T-cell (primary cell): ENCODE results near the gene DAPK2. TPM values are rescaled to one million over a fixed set of nuclear protein-coding genes. Genes with fewer than 3 reads are reported as not detected.
A peak's percentile ranks its signal among the peaks of the same experiment; 100 is the strongest.

ENCODE experiments used
- ATAC-seq, 4 experiments: fragments of 200-7000 bp in 3 of 4; fragments of 150-1000 bp in 1 of 4; cut with Tn5 transposase; replicated peaks in 1 of 4; 1 replicate in 3 of 4; 2 replicates in 1 of 4; pipeline ENCODE4 v1.10.0; 2021; ENCODE audit warnings: moderate library complexity in 3 of 4, mild to moderate bottlenecking in 2 of 4, moderate number of reproducible peaks in 1 of 4
- CTCF ChIA-PET, 2 donors: fragments of 300-600 bp; sonication (Branson Sonifier 250); formaldehyde crosslinking; loops; one replicate each; lab custom pipeline; 2022; ENCODE audit warnings: antibody characterized with exemption in 2 of 2; lab: Charles Lee
- POLR2A ChIA-PET, 2 donors: fragments of 300-600 bp; sonication (Branson Sonifier 250); formaldehyde crosslinking; loops; one replicate each; lab custom pipeline; 2022; ENCODE audit warnings: antibody characterized with exemption in 2 of 2; lab: Charles Lee
- DNase-seq, 35 experiments: peaks; one replicate each; pipeline versions ENCODE4 v3.0.0 to v3.0.0-alpha.2; 2013 to 2023
- H3K27ac ChIP-seq: one replicate; pipeline ENCODE4 v1.5.1; 2013; ENCODE audit warnings: low read length
- H3K27me3 ChIP-seq, 2 experiments: replicated peaks in 1 of 2; 1 replicate in 1 of 2; 2 replicates in 1 of 2; pipeline versions ENCODE4 v1.6.1 to v1.7.0; 2013; ENCODE audit warnings: low read length in 1 of 2, mixed read lengths in 1 of 2; ENCODE audit not compliant: control insufficient read depth in 2 of 2, insufficient read depth in 2 of 2; ENCODE audit errors: extremely low read depth in 1 of 2
- H3K36me3 ChIP-seq, 2 donors: 1 replicate in 1 of 2; 2 replicates in 1 of 2; pipeline versions ENCODE4 v1.6.1 to v1.7.0; 2013; ENCODE audit warnings: low read length in 1 of 2; ENCODE audit not compliant: control insufficient read depth in 2 of 2, insufficient read depth in 1 of 2; ENCODE audit errors: extremely low read depth in 1 of 2
- H3K4me1 ChIP-seq, 2 experiments: 1 replicate in 1 of 2; 2 replicates in 1 of 2; pipeline versions ENCODE4 v1.6.1 to v1.7.0; 2013; ENCODE audit warnings: low read length in 2 of 2, mixed read lengths in 1 of 2; ENCODE audit not compliant: insufficient read depth in 2 of 2, control insufficient read depth in 1 of 2; ENCODE audit errors: extremely low read depth in 1 of 2
- H3K4me3 ChIP-seq, 2 donors: 1 replicate in 1 of 2; 2 replicates in 1 of 2; pipeline versions ENCODE4 v1.5.1 to v1.7.0; 2013; ENCODE audit warnings: mild to moderate bottlenecking in 2 of 2, low read length in 1 of 2, moderate library complexity in 1 of 2; ENCODE audit not compliant: control insufficient read depth in 1 of 2; ENCODE audit errors: extremely low read depth in 1 of 2
- H3K9me3 ChIP-seq: 2 replicates; pipeline ENCODE4 v1.7.0; 2013
- H3K27ac Mint-ChIP-seq, 2 donors: one replicate each; pipeline ENCODE4 v1.8.0; 2020 to 2021; ENCODE audit warnings: mild to moderate bottlenecking in 2 of 2, mixed read lengths in 2 of 2
- H3K27me3 Mint-ChIP-seq, 2 donors: one replicate each; pipeline ENCODE4 v1.8.0; 2021 to 2022; ENCODE audit warnings: mixed read lengths in 2 of 2
- H3K36me3 Mint-ChIP-seq: one replicate; pipeline ENCODE4 v1.8.0; 2021; ENCODE audit warnings: mixed read lengths
- H3K4me1 Mint-ChIP-seq, 3 donors: one replicate each; pipeline ENCODE4 v1.8.0; 2020 to 2022; ENCODE audit warnings: mixed read lengths in 3 of 3, mild to moderate bottlenecking in 1 of 3
- H3K4me3 Mint-ChIP-seq, 3 donors: one replicate each; pipeline ENCODE4 v1.8.0; 2020 to 2022; ENCODE audit warnings: mild to moderate bottlenecking in 3 of 3, mixed read lengths in 3 of 3, moderate library complexity in 3 of 3
- H3K9me3 Mint-ChIP-seq, 3 donors: one replicate each; pipeline ENCODE4 v1.8.0; 2020 to 2022; ENCODE audit warnings: mixed read lengths in 3 of 3
- WGBS: methylation state at CpG from one replicate; pipeline ENCODE4 v1.1.5; 2013; ENCODE audit warnings: missing lambda C conversion rate; ENCODE audit not compliant: insufficient coverage; 5-methylcytosine and 5-hydroxymethylcytosine counted together
- total RNA-seq, 35 experiments: library from RNA in 6 of 35; stranded (reverse) in 6 of 35; fragments of 120-200 nt in 1 of 35; gene quantifications; one replicate each; pipeline versions ENCODE4 v1.2.1 to v1.2.4 and lab custom pipeline; 2013 to 2026

DAPK2 gene
- total RNA-seq, 5 donors from 2014 or later (not counting 1 experiment from before 2014, with no cell fraction given) = 0.78 to 23.5 (median 6.1) TPM

DNA sequence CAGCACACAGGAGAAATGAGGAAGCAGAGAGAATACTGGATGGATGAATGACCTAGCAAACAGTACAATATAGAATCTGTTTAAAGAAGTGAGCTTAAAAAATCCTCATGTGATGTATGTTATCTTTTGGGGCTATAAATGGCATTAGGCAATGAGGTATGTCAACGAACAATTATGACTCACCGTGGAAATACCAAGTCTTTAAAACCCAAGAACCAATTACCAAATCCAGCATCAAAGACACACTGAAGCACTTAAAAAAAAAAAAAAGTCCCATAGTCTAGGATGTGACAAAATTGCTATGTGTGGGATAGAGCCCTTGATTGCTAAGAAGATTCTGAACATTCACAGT is 176.3 kb downstream of the DAPK2 start:
- WGBS = no CpG with 5 or more reads among the region's 2 CpGs
- ChIA-PET POLR2A (interaction anchor here (0.5 to 1.5 kb wide), 3 partner anchors 10 to 31 kb away, joined by 3 to 5 read pairs (median 4); no protein-coding TSS in a partner anchor), CTCF (no interaction called here)
- Mint-ChIP-seq H3K27me3 (no peaks in the 10 kb centered on the region), H3K9me3 (peaks cover 2 to 6% (median 4%) of the 10 kb centered on the region in 3 donors), H3K27ac (peak overlapping the region in 1 of 2 donors; percentile 62), H3K36me3 (no peaks in the 10 kb centered on the region), H3K4me3 (no peak overlapping the region), H3K4me1 (peaks cover 12 to 18% (median 15%) of the 10 kb centered on the region in 3 donors)
- H3K4me3 ChIP-seq = no peak overlapping the region
- no peaks in the 10 kb centered on the region for H3K27me3 ChIP-seq
- no peaks in the 10 kb centered on the region for H3K9me3 ChIP-seq
- ATAC-seq = peak; percentile 43 to 59 (median 55)
- H3K36me3 ChIP-seq = no peaks in the 10 kb centered on the region
- peaks cover 3 to 4% of the 10 kb centered on the region in 2 experiments for H3K4me1 ChIP-seq
- DNase-seq = peak in 1 of 35 experiments; percentile 34
- H3K27ac ChIP-seq = no peak overlapping the region

DNA sequence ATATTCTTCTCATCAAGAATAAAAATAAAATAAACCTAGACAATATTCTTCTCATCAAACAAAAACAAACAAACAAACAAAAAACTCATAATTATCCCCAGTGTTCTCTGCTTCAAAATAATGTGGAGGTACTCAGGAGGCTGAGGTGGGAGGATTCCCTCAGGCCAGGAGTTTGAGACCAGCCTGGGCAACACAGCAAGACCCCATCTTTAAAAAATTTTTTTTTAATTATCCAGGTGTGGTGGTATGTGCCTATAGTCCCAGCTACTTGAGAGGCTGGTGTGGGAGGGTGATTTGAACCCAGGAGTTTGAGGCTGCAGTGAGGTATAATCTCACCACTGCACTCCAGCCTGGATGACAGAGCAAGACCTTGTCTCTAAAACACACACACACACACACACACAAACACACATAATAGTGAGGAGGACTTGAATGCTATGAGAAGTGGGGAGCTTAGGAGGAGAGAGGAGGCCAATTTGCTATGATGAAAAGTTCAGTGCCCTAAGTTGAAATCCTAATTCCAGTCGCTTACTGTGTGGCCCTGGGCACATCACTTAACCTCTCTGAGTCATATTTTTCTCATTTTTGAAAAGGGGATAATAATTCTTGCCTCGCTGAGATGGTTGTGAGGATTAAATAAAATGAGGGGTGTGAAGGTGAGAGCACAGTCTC is 176.8 kb downstream of the DAPK2 start:
- ATAC-seq (no peak), DNase-seq (no peak)
- peaks cover 2 to 6% (median 4%) of the 10 kb centered on the region in 3 donors for H3K9me3 Mint-ChIP-seq
- Histone ChIP-seq H3K4me1 (peaks cover 3 to 4% of the 10 kb centered on the region in 2 experiments), H3K36me3 (no peaks in the 10 kb centered on the region), H3K27ac (no peak overlapping the region), H3K9me3 (no peaks in the 10 kb centered on the region), H3K27me3 (no peaks in the 10 kb centered on the region), H3K4me3 (no peak overlapping the region)
- WGBS = no CpG with 5 or more reads among the region's 2 CpGs
- POLR2A ChIA-PET = interaction anchor here (0.5 to 1.5 kb wide), 5 partner anchors 11 to 286 kb away, joined by 3 to 5 read pairs (median 3); no protein-coding TSS in a partner anchor
- H3K4me1 Mint-ChIP-seq = peaks cover 12 to 18% (median 15%) of the 10 kb centered on the region in 3 donors
- no peak overlapping the region for H3K4me3 Mint-ChIP-seq
- CTCF ChIA-PET = no interaction called here
- no peaks in the 10 kb centered on the region for H3K36me3 Mint-ChIP-seq
- peak overlapping the region in 1 of 2 donors; percentile 62 for H3K27ac Mint-ChIP-seq
- H3K27me3 Mint-ChIP-seq = no peaks in the 10 kb centered on the region

DNA sequence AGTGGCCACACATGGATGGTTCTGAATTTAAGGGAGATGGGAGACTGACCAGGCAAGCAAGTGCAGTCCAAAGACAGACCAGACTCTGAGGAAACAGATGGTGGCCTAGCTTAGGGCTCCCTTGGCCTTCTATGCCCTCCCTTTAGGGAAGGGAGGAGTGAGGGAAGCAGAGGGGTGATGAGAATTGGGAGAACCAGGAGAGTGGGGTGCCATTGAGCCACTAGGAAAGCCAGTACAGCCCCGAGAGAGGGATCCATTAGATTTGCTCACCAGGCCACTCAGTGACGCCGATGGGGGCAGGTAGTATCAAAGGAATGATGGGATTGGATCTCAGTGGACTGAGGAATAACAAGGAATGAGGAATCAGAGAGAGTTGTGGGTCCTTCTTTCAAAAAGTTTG is 182.1 kb downstream of the DAPK2 start:
- Mint-ChIP-seq H3K27ac (no peak overlapping the region), H3K36me3 (no peaks in the 10 kb centered on the region), H3K4me1 (peaks cover 25 to 64% (median 42%) of the 10 kb centered on the region in 3 donors), H3K9me3 (no peaks in the 10 kb centered on the region), H3K4me3 (no peak overlapping the region), H3K27me3 (no peaks in the 10 kb centered on the region)
- Histone ChIP-seq H3K9me3 (no peaks in the 10 kb centered on the region), H3K27ac (no peak overlapping the region), H3K27me3 (no peaks in the 10 kb centered on the region), H3K4me1 (peaks cover 20 to 24% of the 10 kb centered on the region in 2 experiments), H3K4me3 (no peak overlapping the region), H3K36me3 (no peaks in the 10 kb centered on the region)
- no peak for ATAC-seq
- ChIA-PET POLR2A (no interaction called here), CTCF (no interaction called here)
- WGBS = 61% methylated on average over 3 of the region's 3 CpGs
- no peak for DNase-seq

DNA sequence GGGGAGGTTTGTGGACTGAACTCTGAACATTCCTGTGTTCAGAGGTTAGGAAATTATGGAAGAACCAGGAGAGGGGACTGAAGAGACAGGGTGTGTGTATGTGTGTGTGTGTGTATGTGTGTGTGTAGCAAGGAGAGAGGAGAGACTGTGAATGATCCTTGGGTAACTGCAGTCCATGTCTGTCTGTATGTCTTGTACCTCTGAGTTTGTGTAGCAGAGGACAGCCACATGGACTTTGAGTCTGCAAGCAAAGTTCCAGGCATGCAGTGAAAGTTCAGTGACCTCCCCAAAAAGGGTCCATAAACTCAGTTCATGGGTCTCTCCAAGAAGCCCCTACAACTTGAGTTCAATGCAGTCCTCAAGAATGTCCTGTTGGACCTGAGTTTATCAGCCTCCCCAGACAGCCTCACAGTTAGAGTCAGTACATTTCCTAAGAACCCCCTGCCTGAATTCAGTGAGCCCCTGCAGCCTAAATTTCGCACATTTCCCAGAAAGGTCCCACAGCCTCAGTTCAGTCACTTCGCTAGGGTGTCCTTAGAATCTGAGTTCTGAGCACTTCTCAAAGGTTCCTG is 184.3 kb downstream of the DAPK2 start:
- H3K4me1 ChIP-seq = peaks cover 33 to 34% of the 10 kb centered on the region in 2 experiments
- no peaks in the 10 kb centered on the region for H3K9me3 Mint-ChIP-seq
- H3K36me3 ChIP-seq = no peaks in the 10 kb centered on the region
- H3K4me3 ChIP-seq = no peak overlapping the region
- 86% methylated on average over 1 of the region's 2 CpGs for WGBS
- ChIA-PET POLR2A (interaction anchor here in 1 of 2 donors (0.7 kb wide), 1 partner anchor 147 kb away, joined by 6 read pairs; no protein-coding TSS in a partner anchor), CTCF (no interaction called here)
- H3K27ac Mint-ChIP-seq = peak overlapping the region; percentile 15 to 97
- H3K27me3 ChIP-seq = no peaks in the 10 kb centered on the region
- no peak overlapping the region for H3K4me3 Mint-ChIP-seq
- H3K27ac ChIP-seq = no peak overlapping the region
- ATAC-seq (no peak), DNase-seq (no peak)
- H3K4me1 Mint-ChIP-seq = peaks cover 46 to 75% (median 61%) of the 10 kb centered on the region in 3 donors
- H3K27me3 Mint-ChIP-seq = no peaks in the 10 kb centered on the region
- no peaks in the 10 kb centered on the region for H3K36me3 Mint-ChIP-seq
- no peaks in the 10 kb centered on the region for H3K9me3 ChIP-seq

- Histone ChIP-seq H3K4me1 (peaks cover 30 to 36% of the 10 kb centered on the region in 2 experiments), H3K27ac (peak overlapping the region; percentile 88), H3K4me3 (no peak overlapping the region), H3K9me3 (no peaks in the 10 kb centered on the region), H3K36me3 (no peaks in the 10 kb centered on the region), H3K27me3 (no peaks in the 10 kb centered on the region)
- no peaks in the 10 kb centered on the region for H3K9me3 Mint-ChIP-seq
- WGBS = 29% methylated on average over 4 of the region's 4 CpGs
- H3K27ac Mint-ChIP-seq = peak overlapping the region; percentile 97
- CTCF ChIA-PET = interaction anchor here in 1 of 2 donors (0.7 to 1.2 kb wide), 6 partner anchors 19 to 109 kb away, joined by 3 to 6 read pairs (median 4); no protein-coding TSS in a partner anchor
- no peaks in the 10 kb centered on the region for H3K27me3 Mint-ChIP-seq
- peaks cover 51 to 68% (median 66%) of the 10 kb centered on the region in 3 donors for H3K4me1 Mint-ChIP-seq
- H3K4me3 Mint-ChIP-seq = peak overlapping the region; percentile 22 to 66 (median 46)
- DNase-seq = no peak
- peak; percentile 16 to 46 (median 29) for ATAC-seq
- POLR2A ChIA-PET = interaction anchor here (0.6 to 1.5 kb wide), 4 partner anchors 18 to 1772 kb away, joined by 3 to 18 read pairs (median 7); partner anchors contain the start of gene HERC1 (in 1 of the 2)
- no peaks in the 10 kb centered on the region for H3K36me3 Mint-ChIP-seq
Observed at GRCh38 chr15:63860555-63860954, 185.7 kb downstream of the DAPK2 start.

DNA sequence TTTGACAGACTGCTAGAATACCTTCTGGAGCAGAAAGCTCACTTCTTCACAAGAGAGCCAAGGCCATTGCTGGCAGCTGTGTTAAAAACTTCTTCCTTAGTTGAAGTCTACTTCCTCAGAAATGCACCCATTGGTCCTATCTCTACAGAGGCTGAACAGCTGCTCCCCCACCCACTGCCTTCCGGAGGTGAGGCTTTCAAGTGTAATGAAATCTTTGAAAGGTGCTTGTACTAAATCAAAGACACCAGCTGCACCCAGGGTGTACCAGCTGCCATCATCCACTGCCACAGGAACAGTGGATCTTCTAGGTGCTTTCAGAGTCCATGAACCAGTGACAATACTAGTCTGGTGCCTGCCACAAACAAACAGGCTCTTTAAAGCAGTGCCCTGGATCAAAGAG is 186.1 kb downstream of the DAPK2 start:
- DNase-seq = peak; percentile 51 to 89 (median 72)
- H3K36me3 Mint-ChIP-seq = no peaks in the 10 kb centered on the region
- no peaks in the 10 kb centered on the region for H3K27me3 Mint-ChIP-seq
- peak overlapping the region; percentile 88 for H3K27ac ChIP-seq
- peak overlapping the region; percentile 22 to 66 (median 46) for H3K4me3 Mint-ChIP-seq
- peak overlapping the region in 1 of 2 donors; percentile 35 for H3K4me3 ChIP-seq
- CTCF ChIA-PET = interaction anchor here (0.6 to 1.2 kb wide), 12 partner anchors 17 to 511 kb away, joined by 3 to 6 read pairs (median 4); no protein-coding TSS in a partner anchor
- H3K4me1 Mint-ChIP-seq = peaks cover 55 to 70% (median 68%) of the 10 kb centered on the region in 3 donors
- POLR2A ChIA-PET = interaction anchor here (0.6 to 1.5 kb wide), 14 partner anchors 8 to 1791 kb away, joined by 3 to 18 read pairs (median 4); partner anchors contain the start of genes HERC1 (in 1 of the 2) and RNU5B-1 (in 1 of the 2)
- H3K9me3 Mint-ChIP-seq = no peaks in the 10 kb centered on the region
- WGBS = no CpG with 5 or more reads among the region's 1 CpG
- ATAC-seq = peak; percentile 92 to 98 (median 98)
- no peaks in the 10 kb centered on the region for H3K36me3 ChIP-seq
- no peaks in the 10 kb centered on the region for H3K9me3 ChIP-seq
- no peaks in the 10 kb centered on the region for H3K27me3 ChIP-seq
- H3K4me1 ChIP-seq = peaks cover 30 to 36% of the 10 kb centered on the region in 2 experiments
- peak overlapping the region; percentile 97 for H3K27ac Mint-ChIP-seq
